ENCODE data around the gene PKD1. TPM values are rescaled to one million over a fixed set of nuclear protein-coding genes. Genes with fewer than 3 reads are reported as not detected.
A peak's percentile ranks its signal among the peaks of the same experiment; 100 is the strongest.

Gene PKD1
- total RNA-seq, 1 experiment from 2014 or later, result 102 TPM

GRCh38 chr16:2152695-2153506 lies 17.2 kb upstream of the PKD1 start (continued):
- 0 out of 2 replicates have a peak, but pooled peaks have one; percentile 53 for TF ChIP-seq ZBTB21 (CRISPR knock-in tag; IDR thresholded peaks at IDR 0.05; ENCODE audit: borderline replicate concordance)
- peak; percentile 30; the same call in 1 of the 2 replicates for TF ChIP-seq SP1 (CRISPR knock-in tag; conservative IDR thresholded peaks at IDR 0.05)
- peak; percentile 91 for TF ChIP-seq NFATC4 (CRISPR knock-in tag; IDR thresholded peaks at IDR 0.05)
- TF ChIP-seq, protein P1, sequence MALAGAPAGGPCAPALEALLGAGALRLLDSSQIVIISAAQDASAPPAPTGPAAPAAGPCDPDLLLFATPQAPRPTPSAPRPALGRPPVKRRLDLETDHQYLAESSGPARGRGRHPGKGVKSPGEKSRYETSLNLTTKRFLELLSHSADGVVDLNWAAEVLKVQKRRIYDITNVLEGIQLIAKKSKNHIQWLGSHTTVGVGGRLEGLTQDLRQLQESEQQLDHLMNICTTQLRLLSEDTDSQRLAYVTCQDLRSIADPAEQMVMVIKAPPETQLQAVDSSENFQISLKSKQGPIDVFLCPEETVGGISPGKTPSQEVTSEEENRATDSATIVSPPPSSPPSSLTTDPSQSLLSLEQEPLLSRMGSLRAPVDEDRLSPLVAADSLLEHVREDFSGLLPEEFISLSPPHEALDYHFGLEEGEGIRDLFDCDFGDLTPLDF (CRISPR knock-in tag; IDR thresholded peaks at IDR 0.05), result 0 out of 2 replicates have a peak, but pooled peaks have one; percentile 71
- no peak for TF ChIP-seq SMAD4 (CRISPR knock-in tag; IDR thresholded peaks at IDR 0.05)
- TF ChIP-seq, protein P2, sequence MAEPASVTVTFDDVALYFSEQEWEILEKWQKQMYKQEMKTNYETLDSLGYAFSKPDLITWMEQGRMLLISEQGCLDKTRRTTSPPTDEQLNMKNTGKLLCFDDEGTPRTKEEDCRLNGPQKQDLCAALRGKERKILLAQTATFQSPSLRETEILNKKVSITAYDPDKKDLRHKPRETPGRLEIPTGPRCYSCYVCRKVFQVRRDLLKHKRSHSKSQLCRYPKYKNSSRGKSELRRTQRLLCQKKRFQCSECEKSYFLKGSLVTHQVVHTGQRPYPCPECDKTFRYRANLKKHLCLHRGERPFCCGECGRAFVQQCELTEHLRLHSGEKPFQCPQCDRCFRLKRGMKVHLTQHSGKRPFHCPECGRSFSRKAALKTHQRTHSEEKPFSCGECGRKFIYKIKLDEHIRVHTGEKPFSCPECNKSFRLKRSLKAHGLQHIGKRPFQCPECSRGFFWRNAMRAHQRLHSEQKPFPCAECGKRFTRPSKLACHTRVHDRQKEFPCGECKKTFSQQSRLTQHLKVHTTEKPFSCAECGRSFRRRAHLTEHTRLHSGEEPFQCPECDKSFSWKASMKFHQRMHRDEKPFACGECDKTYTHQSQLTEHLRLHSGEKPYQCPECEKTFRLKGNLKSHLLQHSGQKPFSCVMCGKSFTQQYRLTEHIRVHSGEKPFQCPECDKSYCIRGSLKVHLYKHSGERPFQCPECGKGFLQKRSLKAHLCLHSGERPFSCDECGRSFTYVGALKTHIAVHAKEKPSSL (CRISPR knock-in tag; conservative IDR thresholded peaks at IDR 0.05), result peak; percentile 77; the same call in 1 of the 2 replicates
- peak; percentile 8 for TF ChIP-seq TEAD1 (CRISPR knock-in tag; IDR thresholded peaks at IDR 0.05)
- peak; percentile 92 for TF ChIP-seq ZNF671 (CRISPR knock-in tag; IDR thresholded peaks at IDR 0.05)
- TF ChIP-seq ETV6 (CRISPR knock-in tag; IDR thresholded peaks at IDR 0.05), result 0 out of 2 replicates have a peak, but pooled peaks have one; percentile 72
- 0 out of 2 replicates have a peak, but pooled peaks have one; percentile 27 for TF ChIP-seq ZNF416 (CRISPR knock-in tag; IDR thresholded peaks at IDR 0.05)
- peak; percentile 46; the same call in 1 of the 2 replicates for TF ChIP-seq EMX1 (CRISPR knock-in tag; IDR thresholded peaks at IDR 0.05)
- no peak for TF ChIP-seq ZNF423 (CRISPR knock-in tag; IDR thresholded peaks at IDR 0.05)
- TF ChIP-seq ATF1 (CRISPR knock-in tag; IDR thresholded peaks at IDR 0.05), result peak; percentile 24
- peak; percentile 58; the same call in 1 of the 2 replicates for TF ChIP-seq CREB1 (CRISPR knock-in tag; IDR thresholded peaks at IDR 0.05)

DNA sequence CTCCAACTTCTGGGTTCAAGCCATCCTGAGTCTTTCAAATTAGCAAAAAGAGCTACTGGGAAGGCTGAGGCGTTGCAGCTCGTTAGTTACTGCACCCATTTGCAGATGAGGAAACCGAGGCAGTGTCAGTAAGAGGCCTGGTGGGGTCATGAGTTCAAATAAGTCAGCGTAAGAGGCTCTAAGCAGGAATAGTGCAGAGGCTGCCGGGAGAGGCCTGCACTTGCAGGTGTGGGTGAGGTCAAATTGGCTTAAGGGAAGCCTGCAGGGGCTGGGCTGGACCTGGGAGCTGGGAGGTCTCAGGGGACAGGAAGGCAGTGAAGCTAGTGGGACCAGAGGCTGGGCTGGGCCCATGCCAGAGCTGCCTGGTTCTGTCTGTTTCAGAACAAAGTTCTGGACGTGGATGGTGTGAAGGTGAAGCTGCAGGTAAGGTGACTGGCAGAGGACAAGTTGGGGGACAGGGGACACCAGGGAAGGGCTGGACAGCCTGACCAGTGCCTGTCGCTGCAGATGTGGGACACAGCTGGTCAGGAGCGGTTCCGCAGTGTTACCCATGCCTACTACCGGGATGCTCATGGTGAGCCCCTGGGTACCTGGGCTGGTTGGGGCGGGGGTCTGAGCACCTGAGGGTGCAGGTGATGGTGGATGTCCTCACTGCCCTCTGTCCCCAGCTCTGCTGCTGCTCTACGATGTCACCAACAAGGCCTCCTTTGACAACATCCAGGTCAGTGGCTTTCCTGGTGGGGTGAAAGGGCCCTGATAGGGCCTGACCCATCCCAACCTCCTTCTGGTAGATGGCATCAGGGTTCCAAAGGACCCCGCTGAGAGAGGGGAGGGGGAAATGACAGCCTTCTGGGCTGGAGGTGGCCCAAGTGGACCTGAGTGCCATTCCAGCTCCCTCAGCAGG lies 15.7 kb upstream of the PKD1 start:
- peak; percentile 21 for DNase-seq (ENCODE audit: low spot score)
- peaks cover 35% of the 10 kb centered on the region for H3K36me3 Mint-ChIP-seq
- POLR2A ChIA-PET, result interaction anchor here (0.7 to 1.8 kb wide), 7 partner anchors 11 to 859 kb away, joined by 3 to 7 read pairs (median 4); partner anchors contain the start of gene RPS2
- CTCF ChIA-PET, result interaction anchor here (0.8 to 5.7 kb wide), 7 partner anchors 11 to 148 kb away, joined by 3 to 43 read pairs (median 4); partner anchors contain the start of genes PGP and PKD1
- no peaks in the 10 kb centered on the region for H3K9me3 Mint-ChIP-seq
- ATAC-seq, result peak; percentile 4
- H3K4me1 Mint-ChIP-seq, result peaks cover 35% of the 10 kb centered on the region
- H3K27ac Mint-ChIP-seq, result peak overlapping the region; percentile 58
- H3K27me3 Mint-ChIP-seq (ENCODE audit: low read depth), result peaks cover 8% of the 10 kb centered on the region
- peak overlapping the region; percentile 97 for H3K4me3 Mint-ChIP-seq
- no peak; the same call in 1 of the 2 replicates for TF ChIP-seq ZNF219 (CRISPR knock-in tag; IDR thresholded peaks at IDR 0.05; ENCODE audit: borderline replicate concordance)
- peak; percentile 56; the same call in 1 of the 2 replicates for TF ChIP-seq ZNF416 (CRISPR knock-in tag; IDR thresholded peaks at IDR 0.05)
- no peak for TF ChIP-seq ZNF121 (CRISPR knock-in tag; IDR thresholded peaks at IDR 0.05)
- TF ChIP-seq, protein P3, sequence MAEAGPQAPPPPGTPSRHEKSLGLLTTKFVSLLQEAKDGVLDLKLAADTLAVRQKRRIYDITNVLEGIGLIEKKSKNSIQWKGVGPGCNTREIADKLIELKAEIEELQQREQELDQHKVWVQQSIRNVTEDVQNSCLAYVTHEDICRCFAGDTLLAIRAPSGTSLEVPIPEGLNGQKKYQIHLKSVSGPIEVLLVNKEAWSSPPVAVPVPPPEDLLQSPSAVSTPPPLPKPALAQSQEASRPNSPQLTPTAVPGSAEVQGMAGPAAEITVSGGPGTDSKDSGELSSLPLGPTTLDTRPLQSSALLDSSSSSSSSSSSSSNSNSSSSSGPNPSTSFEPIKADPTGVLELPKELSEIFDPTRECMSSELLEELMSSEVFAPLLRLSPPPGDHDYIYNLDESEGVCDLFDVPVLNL (CRISPR knock-in tag; IDR thresholded peaks at IDR 0.05; ENCODE audit: borderline replicate concordance, low read depth), result no peak
- TF ChIP-seq ARID4B (CRISPR knock-in tag; IDR thresholded peaks at IDR 0.05; ENCODE audit: borderline replicate concordance), result 0 out of 2 replicates have a peak, but pooled peaks have one; percentile 56
- TF ChIP-seq, protein P4, sequence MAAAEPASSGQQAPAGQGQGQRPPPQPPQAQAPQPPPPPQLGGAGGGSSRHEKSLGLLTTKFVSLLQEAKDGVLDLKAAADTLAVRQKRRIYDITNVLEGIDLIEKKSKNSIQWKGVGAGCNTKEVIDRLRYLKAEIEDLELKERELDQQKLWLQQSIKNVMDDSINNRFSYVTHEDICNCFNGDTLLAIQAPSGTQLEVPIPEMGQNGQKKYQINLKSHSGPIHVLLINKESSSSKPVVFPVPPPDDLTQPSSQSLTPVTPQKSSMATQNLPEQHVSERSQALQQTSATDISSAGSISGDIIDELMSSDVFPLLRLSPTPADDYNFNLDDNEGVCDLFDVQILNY (CRISPR knock-in tag; IDR thresholded peaks at IDR 0.05), result peak; percentile 42; the same call in 1 of the 2 replicates
- peak; percentile 83 for TF ChIP-seq ERG (CRISPR knock-in tag; IDR thresholded peaks at IDR 0.05)
- no peak for TF ChIP-seq OVOL2 (CRISPR knock-in tag; IDR thresholded peaks at IDR 0.05; ENCODE audit: borderline replicate concordance)
- 0 out of 2 replicates have a peak, but pooled peaks have one; percentile 2 for TF ChIP-seq FOXK1 (CRISPR knock-in tag; IDR thresholded peaks at IDR 0.05)
